Neural cell (in vitro differentiated cells): ENCODE measurements around the gene MTR. TPM values are rescaled to one million over a fixed set of nuclear protein-coding genes. Genes with fewer than 3 reads are reported as not detected.
"Not testable (repeated sequence)": the region's sequence is repeated elsewhere in the genome, so short reads cannot be mapped to it uniquely, and the experiment has no call there.

Source experiments
- H2AFZ ChIP-seq: fragments of 200-600, 300-800 bp; sonication (generic), shearing (Covaris generic); 2 replicates; pipeline ENCODE4 v1.6.0; 2014; ENCODE audit warnings: low read depth, mild to moderate bottlenecking, antibody characterized with exemption, low read length, moderate library complexity
- H3F3A ChIP-seq: fragments of 200-600 bp; shearing (Covaris generic); 2 replicates; pipeline ENCODE4 v1.6.1; 2016; ENCODE audit warnings: mild to moderate bottlenecking, moderate library complexity, mixed read lengths, antibody characterized with exemption, low read length; ENCODE audit not compliant: insufficient read depth, poor library complexity, severe bottlenecking
- H3K27ac ChIP-seq: fragments of 200-600, 300-800 bp; sonication (generic), shearing (Covaris generic); 2 replicates; pipeline ENCODE4 v1.5.1; 2014; ENCODE audit warnings: mild to moderate bottlenecking, low read length, moderate library complexity
- H3K27me3 ChIP-seq: fragments of 300-800, 200-600 bp; sonication (generic), shearing (Covaris generic); 2 replicates; pipeline ENCODE4 v1.6.0; 2014; ENCODE audit warnings: mild to moderate bottlenecking, low read depth, low read length, moderate library complexity; ENCODE audit not compliant: insufficient read depth
- H3K36me3 ChIP-seq: fragments of 300-800, 200-600 bp; sonication (generic), shearing (Covaris generic); 2 replicates; pipeline ENCODE4 v1.5.1; 2014; ENCODE audit warnings: mild to moderate bottlenecking, antibody characterized with exemption, low read length, moderate library complexity; ENCODE audit not compliant: insufficient read depth
- H3K4me2 ChIP-seq: fragments of 300-800, 200-600 bp; sonication (generic), shearing (Covaris generic); 2 replicates; pipeline ENCODE4 v1.6.0; 2014; ENCODE audit warnings: mild to moderate bottlenecking, low read length
- H3K4me3 ChIP-seq: fragments of 300-800, 200-600 bp; sonication (generic), shearing (Covaris generic); 2 replicates; pipeline ENCODE4 v1.5.1; 2014; ENCODE audit warnings: mild to moderate bottlenecking, low read length, moderate library complexity
- H3K79me2 ChIP-seq: fragments of 200-600 bp; shearing (Covaris generic); replicated peaks from 2 replicates; pipeline ENCODE4 v1.6.0; 2014; ENCODE audit warnings: mild to moderate bottlenecking, low read length, moderate library complexity; ENCODE audit not compliant: insufficient read depth
- H3K9ac ChIP-seq: fragments of 300-800, 200-600 bp; sonication (generic), shearing (Covaris generic); 2 replicates; pipeline ENCODE4 v1.6.1; 2016; ENCODE audit warnings: mild to moderate bottlenecking, low read length, mixed read lengths
- H3K9me2 ChIP-seq: fragments of 200-600 bp; shearing (Covaris generic); 2 replicates; pipeline ENCODE4 v1.6.1; 2016; ENCODE audit warnings: mild to moderate bottlenecking, low read length, mixed read lengths; ENCODE audit not compliant: insufficient read depth
- H3K9me3 ChIP-seq: fragments of 200-600, 300-800 bp; sonication (generic), shearing (Covaris generic); 2 replicates; pipeline ENCODE4 v1.6.1; 2016; ENCODE audit warnings: mild to moderate bottlenecking, mixed run types, low read length, moderate library complexity, mixed read lengths
- H4K20me1 ChIP-seq: fragments of 200-600 bp; shearing (Covaris generic); 2 replicates; pipeline ENCODE4 v1.6.1; 2016; ENCODE audit warnings: mild to moderate bottlenecking, mixed run types; ENCODE audit not compliant: insufficient read depth
- EP300 ChIP-seq: fragments of 450-650 bp; conservative IDR thresholded peaks from 2 replicates; pipeline ENCODE4 v1.6.1; 2014; ENCODE audit warnings: antibody characterized with exemption, mild to moderate bottlenecking, moderate library complexity; ENCODE audit not compliant: poor library complexity, severe bottlenecking
- EZH2 ChIP-seq: fragments of 200-600, 300-800 bp; shearing (Covaris generic), sonication (generic); IDR thresholded peaks from 2 replicates; pipeline ENCODE4 v1.6.1; 2014; ENCODE audit warnings: antibody characterized with exemption, low read length, borderline replicate concordance, mild to moderate bottlenecking; ENCODE audit not compliant: insufficient read depth, poor library complexity, severe bottlenecking
- MXI1 ChIP-seq: fragments of 450-650 bp; conservative IDR thresholded peaks from 2 replicates; pipeline ENCODE4 v1.6.1; 2014; ENCODE audit warnings: antibody characterized with exemption, mild to moderate bottlenecking; ENCODE audit not compliant: poor library complexity, severe bottlenecking
- POLR2AphosphoS5 ChIP-seq: IDR thresholded peaks from 2 replicates; pipeline ENCODE4 v1.6.1; 2012
- RAD21 ChIP-seq: fragments of 450-650 bp; conservative IDR thresholded peaks from 2 replicates; pipeline ENCODE4 v1.6.1; 2014; ENCODE audit warnings: antibody characterized with exemption, mild to moderate bottlenecking, moderate library complexity
- SMC3 ChIP-seq: fragments of 450-650 bp; conservative IDR thresholded peaks from 2 replicates; pipeline ENCODE4 v1.6.1; 2014; ENCODE audit warnings: antibody characterized with exemption, mild to moderate bottlenecking, moderate library complexity; ENCODE audit not compliant: poor library complexity
- TAF1 ChIP-seq: IDR thresholded peaks from 2 replicates; pipeline ENCODE4 v1.6.1; 2012; ENCODE audit warnings: low read depth
- polyA plus RNA-seq: library from polyadenylated mRNA; depleted of rRNA; stranded (reverse); fragments of >200 nt; gene quantifications from 2 replicates; pipeline ENCODE4 v1.2.3, GENCODE V29; 2014
- TF ChIP-seq, protein P1 (sequence below): IDR thresholded peaks from 2 replicates; pipeline ENCODE4 v1.6.1; 2012; ENCODE audit warnings: borderline replicate concordance
- TF ChIP-seq, protein P2 (sequence below): fragments of 450-650 bp; IDR thresholded peaks from 2 replicates; pipeline ENCODE4 v1.5.1; 2014; ENCODE audit warnings: antibody characterized with exemption, mild to moderate bottlenecking, moderate library complexity; ENCODE audit not compliant: poor library complexity, severe bottlenecking

The MTR gene
- polyA plus RNA-seq, 1 donor from 2014 or later: 14.1 TPM

DNA sequence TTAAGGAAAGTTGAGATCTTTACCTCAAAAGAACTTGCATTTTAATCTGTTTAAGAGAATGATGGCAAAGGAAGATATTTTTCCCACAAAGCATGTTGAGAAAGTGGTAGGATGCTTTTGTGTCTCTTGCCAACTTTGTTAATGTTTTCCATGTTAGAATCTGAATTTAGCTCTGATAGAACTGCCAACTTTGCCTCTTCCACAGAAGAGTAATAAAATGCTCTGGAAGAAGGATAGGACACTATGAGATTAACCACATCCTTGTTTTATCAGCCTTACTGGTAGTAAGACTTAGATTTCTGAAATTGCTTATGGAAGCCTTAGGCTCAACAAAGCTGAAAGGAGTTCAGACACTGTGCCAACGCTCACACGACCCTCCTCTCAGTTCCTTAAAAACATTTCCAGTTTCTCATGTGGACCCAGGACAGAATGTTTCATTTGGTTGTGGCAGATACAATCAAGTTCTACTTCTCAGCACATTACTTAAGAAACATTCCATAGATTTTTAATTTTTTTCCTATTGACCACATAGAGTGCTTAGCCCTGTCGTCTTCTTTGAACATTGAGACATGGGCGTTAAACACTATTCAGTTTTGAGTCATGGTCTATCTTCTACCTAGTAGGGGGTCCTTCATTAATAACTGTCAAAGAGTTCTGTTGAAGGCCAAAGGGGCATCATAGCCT lies 59.0 kb downstream of the MTR start:
- Histone ChIP-seq H3K27me3 (no peaks in the 10 kb centered on the region), H3K27ac (no peak overlapping the region), H3K9me2 (no peaks in the 10 kb centered on the region), H3K9ac (no peak overlapping the region), H3K4me2 (no peak overlapping the region), H3K36me3 (no peaks in the 10 kb centered on the region), H3K4me3 (no peak overlapping the region), H4K20me1 (no peaks in the 10 kb centered on the region), H3K9me3 (no peaks in the 10 kb centered on the region), H2AFZ (no peak overlapping the region), H3K79me2 (no peaks in the 10 kb centered on the region), H3F3A (no peaks in the 10 kb centered on the region)
- TF ChIP-seq RAD21 (no peak), EZH2 (no peak), MXI1 (no peak), TAF1 (no peak), POLR2AphosphoS5 (no peak), SMC3 (no peak), EP300 (no peak)
- TF ChIP-seq, protein P1, sequence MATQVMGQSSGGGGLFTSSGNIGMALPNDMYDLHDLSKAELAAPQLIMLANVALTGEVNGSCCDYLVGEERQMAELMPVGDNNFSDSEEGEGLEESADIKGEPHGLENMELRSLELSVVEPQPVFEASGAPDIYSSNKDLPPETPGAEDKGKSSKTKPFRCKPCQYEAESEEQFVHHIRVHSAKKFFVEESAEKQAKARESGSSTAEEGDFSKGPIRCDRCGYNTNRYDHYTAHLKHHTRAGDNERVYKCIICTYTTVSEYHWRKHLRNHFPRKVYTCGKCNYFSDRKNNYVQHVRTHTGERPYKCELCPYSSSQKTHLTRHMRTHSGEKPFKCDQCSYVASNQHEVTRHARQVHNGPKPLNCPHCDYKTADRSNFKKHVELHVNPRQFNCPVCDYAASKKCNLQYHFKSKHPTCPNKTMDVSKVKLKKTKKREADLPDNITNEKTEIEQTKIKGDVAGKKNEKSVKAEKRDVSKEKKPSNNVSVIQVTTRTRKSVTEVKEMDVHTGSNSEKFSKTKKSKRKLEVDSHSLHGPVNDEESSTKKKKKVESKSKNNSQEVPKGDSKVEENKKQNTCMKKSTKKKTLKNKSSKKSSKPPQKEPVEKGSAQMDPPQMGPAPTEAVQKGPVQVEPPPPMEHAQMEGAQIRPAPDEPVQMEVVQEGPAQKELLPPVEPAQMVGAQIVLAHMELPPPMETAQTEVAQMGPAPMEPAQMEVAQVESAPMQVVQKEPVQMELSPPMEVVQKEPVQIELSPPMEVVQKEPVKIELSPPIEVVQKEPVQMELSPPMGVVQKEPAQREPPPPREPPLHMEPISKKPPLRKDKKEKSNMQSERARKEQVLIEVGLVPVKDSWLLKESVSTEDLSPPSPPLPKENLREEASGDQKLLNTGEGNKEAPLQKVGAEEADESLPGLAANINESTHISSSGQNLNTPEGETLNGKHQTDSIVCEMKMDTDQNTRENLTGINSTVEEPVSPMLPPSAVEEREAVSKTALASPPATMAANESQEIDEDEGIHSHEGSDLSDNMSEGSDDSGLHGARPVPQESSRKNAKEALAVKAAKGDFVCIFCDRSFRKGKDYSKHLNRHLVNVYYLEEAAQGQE: no peak
- TF ChIP-seq, protein P2, sequence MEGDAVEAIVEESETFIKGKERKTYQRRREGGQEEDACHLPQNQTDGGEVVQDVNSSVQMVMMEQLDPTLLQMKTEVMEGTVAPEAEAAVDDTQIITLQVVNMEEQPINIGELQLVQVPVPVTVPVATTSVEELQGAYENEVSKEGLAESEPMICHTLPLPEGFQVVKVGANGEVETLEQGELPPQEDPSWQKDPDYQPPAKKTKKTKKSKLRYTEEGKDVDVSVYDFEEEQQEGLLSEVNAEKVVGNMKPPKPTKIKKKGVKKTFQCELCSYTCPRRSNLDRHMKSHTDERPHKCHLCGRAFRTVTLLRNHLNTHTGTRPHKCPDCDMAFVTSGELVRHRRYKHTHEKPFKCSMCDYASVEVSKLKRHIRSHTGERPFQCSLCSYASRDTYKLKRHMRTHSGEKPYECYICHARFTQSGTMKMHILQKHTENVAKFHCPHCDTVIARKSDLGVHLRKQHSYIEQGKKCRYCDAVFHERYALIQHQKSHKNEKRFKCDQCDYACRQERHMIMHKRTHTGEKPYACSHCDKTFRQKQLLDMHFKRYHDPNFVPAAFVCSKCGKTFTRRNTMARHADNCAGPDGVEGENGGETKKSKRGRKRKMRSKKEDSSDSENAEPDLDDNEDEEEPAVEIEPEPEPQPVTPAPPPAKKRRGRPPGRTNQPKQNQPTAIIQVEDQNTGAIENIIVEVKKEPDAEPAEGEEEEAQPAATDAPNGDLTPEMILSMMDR: no peak

DNA sequence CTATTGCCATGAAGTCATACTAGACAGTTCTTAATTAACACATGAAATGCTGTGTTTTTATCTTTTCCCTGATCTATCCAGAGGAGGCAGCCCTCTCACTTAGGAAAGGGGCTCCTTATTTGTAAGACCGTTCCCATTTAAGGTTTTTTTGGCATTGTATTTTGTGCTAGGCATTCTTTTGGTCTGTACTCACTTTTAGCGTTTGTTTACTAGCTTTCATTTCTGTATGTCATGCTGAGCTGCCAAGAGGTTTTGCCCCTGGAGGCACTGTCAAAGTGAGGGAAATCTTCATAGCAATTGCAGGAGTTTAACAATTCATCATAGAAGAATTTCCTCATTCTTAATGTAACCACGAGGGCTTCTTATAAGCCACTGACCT lies 59.5 kb downstream of the MTR start:
- TF ChIP-seq POLR2AphosphoS5 (no peak), EZH2 (no peak), EP300 (peak; percentile 37)
- TF ChIP-seq, protein P2: no peak
- no peaks in the 10 kb centered on the region for H3K9me3 ChIP-seq
- H3K9me2 ChIP-seq: no peaks in the 10 kb centered on the region
- peak overlapping the region; percentile 3 for H3K27ac ChIP-seq
- H3K79me2 ChIP-seq: no peaks in the 10 kb centered on the region
- H3K4me2 ChIP-seq: no peak overlapping the region
- H3K27me3 ChIP-seq: no peaks in the 10 kb centered on the region
- no peak overlapping the region for H3K4me3 ChIP-seq
- H4K20me1 ChIP-seq: no peaks in the 10 kb centered on the region
- no peak overlapping the region for H2AFZ ChIP-seq
- no peaks in the 10 kb centered on the region for H3K36me3 ChIP-seq
- no peak overlapping the region for H3K9ac ChIP-seq
- H3F3A ChIP-seq: no peaks in the 10 kb centered on the region

DNA sequence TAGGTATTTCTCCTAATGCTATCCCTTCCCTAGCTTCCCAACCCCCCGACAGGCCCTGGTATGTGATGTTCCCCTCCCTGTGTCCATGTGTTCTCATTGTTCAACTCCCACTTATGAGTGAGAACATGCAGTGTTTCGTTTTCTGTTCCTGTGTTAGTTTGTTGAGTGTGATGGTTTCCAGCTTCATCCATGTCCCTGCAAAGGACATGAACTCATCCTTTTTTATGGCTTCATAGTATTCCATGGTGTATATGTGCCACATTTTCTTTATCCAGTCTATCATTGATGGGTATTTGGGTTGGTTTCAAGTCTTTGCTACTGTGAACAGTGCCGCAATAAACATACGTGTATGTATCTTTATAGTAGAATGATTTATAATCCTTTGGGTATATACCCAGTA lies 61.6 kb downstream of the MTR start:
- not testable (repeated sequence) for H3K4me3 ChIP-seq, H3K9ac ChIP-seq, H3K9me3 ChIP-seq, H3K4me2 ChIP-seq, H3F3A ChIP-seq, H3K9me2 ChIP-seq, H4K20me1 ChIP-seq, H2AFZ ChIP-seq, H3K27ac ChIP-seq, H3K79me2 ChIP-seq, H3K36me3 ChIP-seq, H3K27me3 ChIP-seq
